Activated B cell treated with CpG ODN at 0.5 μM for 24 hours (primary cell): ENCODE measurements around the gene SUGCT. TPM values are rescaled to one million over a fixed set of nuclear protein-coding genes. Genes with fewer than 3 reads are reported as not detected.

Experiments used
- ATAC-seq: fragments of 200-7000 bp; cut with Tn5 transposase; one replicate; pipeline ENCODE4 v1.10.0; 2021; ENCODE audit warnings: low read depth, mild to moderate bottlenecking, moderate library complexity
- CTCF ChIA-PET: fragments of 350-600 bp; sonication (Branson Sonifier 250); formaldehyde crosslinking; loops from one replicate; lab custom pipeline; 2021; ENCODE audit warnings: antibody characterized with exemption; lab: Charles Lee
- POLR2A ChIA-PET: fragments of 350-600 bp; sonication (Branson Sonifier 250); formaldehyde crosslinking; loops from one replicate; lab custom pipeline; 2021; ENCODE audit warnings: antibody characterized with exemption; lab: Charles Lee
- DNase-seq: peaks from one replicate; pipeline ENCODE4 v3.0.0; 2022
- H3K27ac Mint-ChIP-seq: one replicate; pipeline ENCODE4 v1.8.0; 2020; ENCODE audit warnings: mixed read lengths
- H3K27me3 Mint-ChIP-seq: one replicate; pipeline ENCODE4 v1.8.0; 2021; ENCODE audit warnings: mixed read lengths
- H3K36me3 Mint-ChIP-seq: one replicate; pipeline ENCODE4 v1.8.0; 2021; ENCODE audit warnings: low read depth, mixed read lengths
- H3K4me1 Mint-ChIP-seq: one replicate; pipeline ENCODE4 v1.8.0; 2021; ENCODE audit warnings: mixed read lengths
- H3K4me3 Mint-ChIP-seq: one replicate; pipeline ENCODE4 v1.8.0; 2020; ENCODE audit warnings: mild to moderate bottlenecking, mixed read lengths
- H3K9me3 Mint-ChIP-seq: one replicate; pipeline ENCODE4 v1.8.0; 2020; ENCODE audit warnings: mixed read lengths
- CTCF ChIP-seq: fragments of 200-600 bp; IDR thresholded peaks from one replicate; pipeline ENCODE4 v1.8.0; 2022; ENCODE audit warnings: antibody characterized with exemption, mild to moderate bottlenecking
- intact Hi-C: fragments of 100-400 bp; cut with micrococcal nuclease; formaldehyde crosslinking; loops from one replicate; pipeline ENCODE4 v1.15.1; 2024
- total RNA-seq: library from RNA; stranded (reverse); gene quantifications from 2 replicates; pipeline ENCODE4 v1.2.3, GENCODE V29; 2022

SUGCT gene
- total RNA-seq, 1 donor from 2014 or later: 1.3 TPM

- peaks cover 4% of the 10 kb centered on the region for H3K27me3 Mint-ChIP-seq
- H3K4me3 Mint-ChIP-seq: no peak overlapping the region
- CTCF ChIA-PET: no interaction called here
- intact Hi-C loops: no loop called here
- ATAC-seq (no peak), DNase-seq (no peak)
- no peak for TF ChIP-seq CTCF
- H3K4me1 Mint-ChIP-seq: no peaks in the 10 kb centered on the region
- H3K27ac Mint-ChIP-seq: no peak overlapping the region
- POLR2A ChIA-PET: no interaction called here
- H3K9me3 Mint-ChIP-seq: no peaks in the 10 kb centered on the region
- H3K36me3 Mint-ChIP-seq: no peaks in the 10 kb centered on the region
Observed at GRCh38 chr7:40643664-40644063, 508.9 kb downstream of the SUGCT start.

GRCh38 chr7:40644454-40645188 lies 509.8 kb downstream of the SUGCT start:
- no peak for ATAC-seq

GRCh38 chr7:40645197-40645596 lies 510.4 kb downstream of the SUGCT start:
- intact Hi-C loops: no loop called here
- ATAC-seq (no peak), DNase-seq (no peak)
- peaks cover 4% of the 10 kb centered on the region for H3K27me3 Mint-ChIP-seq
- H3K9me3 Mint-ChIP-seq: no peaks in the 10 kb centered on the region
- TF ChIP-seq CTCF: no peak
- POLR2A ChIA-PET: no interaction called here
- H3K4me1 Mint-ChIP-seq: no peaks in the 10 kb centered on the region
- no peak overlapping the region for H3K4me3 Mint-ChIP-seq
- no peak overlapping the region for H3K27ac Mint-ChIP-seq
- H3K36me3 Mint-ChIP-seq: no peaks in the 10 kb centered on the region
- CTCF ChIA-PET: no interaction called here

More at GRCh38 chr7:40644454-40645188, 509.8 kb downstream of the SUGCT start:
- H3K36me3 Mint-ChIP-seq: no peaks in the 10 kb centered on the region
- H3K27me3 Mint-ChIP-seq: peaks cover 4% of the 10 kb centered on the region
- no peak overlapping the region for H3K4me3 Mint-ChIP-seq
- no peak for TF ChIP-seq CTCF
- ChIA-PET CTCF (no interaction called here), POLR2A (no interaction called here)
- no peak overlapping the region for H3K27ac Mint-ChIP-seq
- H3K9me3 Mint-ChIP-seq: no peaks in the 10 kb centered on the region
- no peak for DNase-seq
- no peaks in the 10 kb centered on the region for H3K4me1 Mint-ChIP-seq
- intact Hi-C loops: no loop called here

DNA sequence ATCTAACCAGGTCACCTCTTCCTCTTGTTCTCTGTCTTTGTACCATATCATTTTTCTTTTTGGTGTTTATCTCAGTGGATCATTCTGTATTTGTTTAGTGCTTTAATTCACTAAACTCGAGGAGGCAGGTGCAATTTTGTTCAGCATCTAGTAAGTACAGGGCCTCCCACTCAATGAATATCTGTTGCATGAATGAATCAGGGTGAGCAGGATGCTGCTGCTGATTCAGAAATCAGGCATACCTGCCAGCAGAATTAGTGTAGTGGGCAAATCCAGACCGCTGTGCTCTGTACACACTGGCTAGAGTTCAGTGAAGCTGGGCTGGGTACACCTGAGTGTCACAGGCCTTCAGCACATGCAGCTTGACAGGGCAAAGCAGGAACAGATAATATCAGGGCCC lies 511.9 kb downstream of the SUGCT start:
- POLR2A ChIA-PET: no interaction called here
- Mint-ChIP-seq H3K4me1 (no peaks in the 10 kb centered on the region), H3K36me3 (no peaks in the 10 kb centered on the region), H3K9me3 (peaks cover 2% of the 10 kb centered on the region), H3K27ac (no peak overlapping the region), H3K4me3 (no peak overlapping the region), H3K27me3 (peaks cover 1% of the 10 kb centered on the region)
- no peak for TF ChIP-seq CTCF
- ATAC-seq: no peak
- CTCF ChIA-PET: no interaction called here
- DNase-seq: no peak
- intact Hi-C loops: no loop called here

DNA sequence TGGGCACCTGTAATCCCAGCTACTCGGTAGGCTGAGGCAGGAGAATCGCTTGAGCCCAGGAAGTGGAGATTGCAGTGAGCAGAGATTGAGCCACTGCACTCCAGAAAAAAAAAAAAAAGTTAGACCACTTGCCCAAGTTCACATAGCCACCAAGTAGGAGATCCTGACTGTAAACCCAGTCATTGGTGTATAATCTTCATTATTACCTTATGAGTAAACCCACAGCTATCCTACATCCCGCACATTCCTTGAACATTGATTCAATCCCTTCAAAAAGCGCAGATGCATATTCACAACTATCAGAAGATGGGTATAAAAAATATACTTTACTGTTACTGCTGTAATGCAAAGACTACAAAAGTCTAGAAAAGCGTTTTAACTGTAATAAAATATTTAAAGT lies 512.9 kb downstream of the SUGCT start:
- no peak overlapping the region for H3K27ac Mint-ChIP-seq
- no peak for DNase-seq
- H3K36me3 Mint-ChIP-seq: no peaks in the 10 kb centered on the region
- H3K27me3 Mint-ChIP-seq: peaks cover 1% of the 10 kb centered on the region
- intact Hi-C loops: no loop called here
- no peak overlapping the region for H3K4me3 Mint-ChIP-seq
- no peak for ATAC-seq
- CTCF ChIA-PET: no interaction called here
- POLR2A ChIA-PET: no interaction called here
- H3K4me1 Mint-ChIP-seq: no peaks in the 10 kb centered on the region
- no peak for TF ChIP-seq CTCF
- peaks cover 6% of the 10 kb centered on the region for H3K9me3 Mint-ChIP-seq
